Liver (tissue), 3 donors: Measurements from ENCODE around the gene CSKMT.

Source experiments
- RAD21 ChIP-seq, 2 donors: IDR thresholded peaks; 2 replicates each; pipeline ENCODE4 v1.6.1; 2016; ENCODE audit warnings: antibody characterized with exemption in 2 of 2, mild to moderate bottlenecking in 2 of 2
- TF ChIP-seq, protein P1 (sequence below): fragments of 150-350 bp; IDR thresholded peaks from 2 replicates; pipeline ENCODE4 v1.5.1; 2017; ENCODE audit warnings: improper control_type of control experiment, low read depth, low read length; ENCODE audit not compliant: missing input control
- donor health status: healthy.
- donor health status: healthy.

DNA sequence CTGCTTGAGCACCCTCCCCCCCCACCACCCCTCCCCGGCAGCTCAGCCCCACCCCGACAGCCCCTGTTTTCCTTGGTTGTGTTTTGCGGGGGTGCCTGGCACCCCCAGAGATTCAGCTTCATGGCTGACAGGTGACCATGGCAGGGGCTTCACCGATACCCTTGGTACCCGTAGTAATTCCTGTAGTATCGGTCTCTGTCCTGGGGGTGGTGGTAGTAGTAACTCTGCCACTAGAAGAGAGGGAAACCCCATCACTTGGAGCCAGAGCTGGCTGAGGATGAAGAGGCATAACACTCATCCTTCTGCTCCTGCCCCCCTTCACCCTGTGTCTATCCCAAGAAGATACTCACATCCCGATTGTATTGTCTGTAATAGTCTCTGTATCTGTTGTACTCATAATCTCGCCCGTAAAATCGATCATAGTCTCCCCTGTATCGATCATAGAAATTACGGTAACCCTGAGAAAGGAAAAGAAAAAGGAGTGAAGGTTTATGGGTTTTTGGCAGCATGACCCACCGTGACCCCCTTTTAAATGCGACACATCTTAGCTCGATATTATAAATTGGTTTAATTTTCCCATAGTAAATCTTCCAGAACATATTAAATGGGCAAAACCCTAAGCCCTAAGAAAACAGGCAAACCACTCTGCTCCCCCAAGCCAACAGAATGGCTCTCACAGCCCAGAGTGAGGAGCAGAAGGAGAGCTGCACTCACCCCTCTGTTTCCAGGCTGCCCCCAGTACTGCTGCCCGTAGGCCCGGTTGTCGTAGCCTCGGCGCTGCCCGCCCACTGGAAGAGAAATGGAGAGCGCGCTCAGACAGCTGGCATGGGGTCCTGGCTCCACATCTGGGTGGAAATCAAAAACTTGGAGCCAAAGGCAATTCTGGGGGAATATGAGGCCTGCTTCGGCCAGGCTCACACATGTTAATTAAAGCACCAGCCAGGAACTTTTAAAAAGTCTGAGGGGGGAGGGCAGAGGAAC lies 50.3 kb downstream of the CSKMT start:
- TF ChIP-seq, protein P1, sequence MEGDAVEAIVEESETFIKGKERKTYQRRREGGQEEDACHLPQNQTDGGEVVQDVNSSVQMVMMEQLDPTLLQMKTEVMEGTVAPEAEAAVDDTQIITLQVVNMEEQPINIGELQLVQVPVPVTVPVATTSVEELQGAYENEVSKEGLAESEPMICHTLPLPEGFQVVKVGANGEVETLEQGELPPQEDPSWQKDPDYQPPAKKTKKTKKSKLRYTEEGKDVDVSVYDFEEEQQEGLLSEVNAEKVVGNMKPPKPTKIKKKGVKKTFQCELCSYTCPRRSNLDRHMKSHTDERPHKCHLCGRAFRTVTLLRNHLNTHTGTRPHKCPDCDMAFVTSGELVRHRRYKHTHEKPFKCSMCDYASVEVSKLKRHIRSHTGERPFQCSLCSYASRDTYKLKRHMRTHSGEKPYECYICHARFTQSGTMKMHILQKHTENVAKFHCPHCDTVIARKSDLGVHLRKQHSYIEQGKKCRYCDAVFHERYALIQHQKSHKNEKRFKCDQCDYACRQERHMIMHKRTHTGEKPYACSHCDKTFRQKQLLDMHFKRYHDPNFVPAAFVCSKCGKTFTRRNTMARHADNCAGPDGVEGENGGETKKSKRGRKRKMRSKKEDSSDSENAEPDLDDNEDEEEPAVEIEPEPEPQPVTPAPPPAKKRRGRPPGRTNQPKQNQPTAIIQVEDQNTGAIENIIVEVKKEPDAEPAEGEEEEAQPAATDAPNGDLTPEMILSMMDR, result no peak
- no peak for TF ChIP-seq RAD21 (IDR thresholded peaks at IDR 0.05)
